LNCaP clone FGC (cell line): ENCODE results near the gene ZBTB16.

Source experiments
- DNase-seq: peaks from one replicate; pipeline ENCODE4 v3.0.0-alpha.2; 2011; ENCODE audit warnings: low read depth
- H3K4me3 ChIP-seq: 2 replicates; pipeline ENCODE4 v1.5.1; 2011; ENCODE audit warnings: mild to moderate bottlenecking, low read depth, low read length, control low read depth
- CTCF ChIP-seq: IDR thresholded peaks from 2 replicates; pipeline ENCODE4 v1.5.1; 2012; ENCODE audit warnings: mild to moderate bottlenecking; ENCODE audit not compliant: control insufficient read depth, insufficient read depth; ENCODE audit errors: extremely low read depth

ZBTB16 gene

GRCh38 chr11:114272311-114272710 is 212.8 kb downstream of the ZBTB16 start:
- DNase-seq, result no peak
- TF ChIP-seq CTCF, result no peak
- H3K4me3 ChIP-seq, result no peak overlapping the region

DNA sequence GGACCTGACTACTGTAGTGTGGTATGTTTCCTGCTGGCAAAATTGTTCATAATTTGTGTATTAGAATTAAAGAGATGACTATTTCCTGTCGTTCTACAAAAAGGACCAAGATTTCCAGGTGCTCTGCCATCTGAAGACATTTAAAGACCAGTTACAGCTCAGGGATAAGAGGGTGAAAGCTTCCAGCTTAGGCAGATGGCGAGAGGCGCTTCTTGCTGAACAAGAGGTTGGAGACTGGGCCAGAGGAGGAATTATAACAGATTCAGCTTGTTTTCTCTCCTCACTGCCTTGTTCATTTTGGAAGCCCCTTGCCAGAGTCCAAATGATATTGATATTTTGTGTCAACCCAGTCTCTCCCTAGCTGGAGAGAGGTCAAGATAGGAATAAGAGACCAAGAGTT is 213.6 kb downstream of the ZBTB16 start:
- no peak for DNase-seq
- H3K4me3 ChIP-seq, result no peak overlapping the region
- no peak for TF ChIP-seq CTCF

DNA sequence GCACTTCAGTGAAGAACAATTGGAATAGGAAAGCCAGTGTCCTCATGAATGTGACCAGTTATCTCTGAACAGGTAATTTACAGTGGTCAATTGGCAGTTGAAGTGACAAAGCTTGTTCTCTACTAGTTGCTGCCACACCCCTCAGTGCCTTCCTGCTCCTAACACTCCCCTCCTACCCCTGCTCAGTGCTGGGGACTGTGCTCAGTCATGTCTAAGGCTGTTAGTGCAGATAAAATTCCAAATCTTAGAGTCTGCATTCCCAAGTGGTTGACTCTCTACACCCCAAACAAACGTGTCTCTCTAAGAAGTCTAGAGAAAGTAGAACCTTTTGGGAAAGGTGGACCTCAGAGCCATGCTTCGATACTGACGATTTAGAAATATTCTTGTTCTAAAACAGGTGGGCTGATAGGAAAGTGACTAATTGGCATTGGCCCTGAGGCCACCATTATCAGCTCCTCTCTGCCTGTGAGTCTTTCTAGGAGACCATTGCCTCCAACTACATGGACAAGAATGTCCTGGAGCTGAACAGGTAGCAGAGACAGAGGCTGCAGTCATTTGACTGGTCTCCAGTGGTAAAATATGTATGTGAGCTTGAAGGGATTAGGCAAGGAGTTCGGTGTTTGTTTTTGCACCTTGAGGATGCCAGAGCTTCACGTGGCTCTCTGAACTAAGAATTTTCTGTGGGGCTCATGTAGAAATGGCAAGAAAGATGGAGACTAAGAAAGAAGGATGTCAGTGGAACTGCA is 214.6 kb downstream of the ZBTB16 start:
- no peak for TF ChIP-seq CTCF
- DNase-seq, result no peak
- no peak overlapping the region for H3K4me3 ChIP-seq

DNA sequence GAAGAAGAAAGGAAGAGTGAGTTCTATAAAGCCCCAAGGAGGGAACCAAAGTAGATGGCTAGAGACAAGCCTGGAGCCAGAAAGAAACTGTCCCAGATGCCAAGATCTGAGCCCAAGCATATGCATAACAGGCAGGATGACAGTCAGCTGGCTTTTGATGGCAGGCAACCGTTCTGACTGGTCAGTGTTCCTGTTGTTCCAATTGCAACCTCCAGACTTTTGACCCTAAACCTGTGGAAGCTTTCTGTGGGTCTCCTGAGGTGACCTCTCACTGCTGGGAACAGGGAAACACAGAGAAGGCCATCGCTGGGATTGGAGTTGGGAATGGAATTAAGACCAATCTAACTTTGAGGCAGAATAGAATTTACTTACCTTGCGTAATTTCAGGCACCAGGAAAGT is 215.1 kb downstream of the ZBTB16 start:
- no peak for DNase-seq
- no peak for TF ChIP-seq CTCF
- no peak overlapping the region for H3K4me3 ChIP-seq

- no peak for TF ChIP-seq CTCF
- H3K4me3 ChIP-seq, result no peak overlapping the region
- DNase-seq, result no peak
Observed at GRCh38 chr11:114275280-114275679, 215.8 kb downstream of the ZBTB16 start.

GRCh38 chr11:114276077-114276476 is 216.6 kb downstream of the ZBTB16 start:
- H3K4me3 ChIP-seq, result no peak overlapping the region
- no peak for TF ChIP-seq CTCF
- no peak for DNase-seq

GRCh38 chr11:114277637-114278341 is 218.3 kb downstream of the ZBTB16 start:
- DNase-seq, result no peak
- TF ChIP-seq CTCF, result no peak
- H3K4me3 ChIP-seq, result no peak overlapping the region
